ENCODE measurements around the gene CDC42EP4. TPM values are rescaled to one million over a fixed set of nuclear protein-coding genes. Genes with fewer than 3 reads are reported as not detected.

The CDC42EP4 gene
- total RNA-seq, 1 donor from 2014 or later: 33.4 TPM

Other genes with a start within 250 kb of the CDC42EP4 start
- 11.3 and 11.5 TPM in 2 replicates for gene SLC39A11, start 219.3 kb downstream of the CDC42EP4 start, total RNA-seq
- 1.7 TPM in 2 replicates for gene SSTR2, start 147.0 kb downstream of the CDC42EP4 start, total RNA-seq
- 35.8 TPM in 2 replicates for gene COG1, start 118.9 kb downstream of the CDC42EP4 start, total RNA-seq
- not detected in 2 replicates for gene CPSF4L, start 50.1 kb downstream of the CDC42EP4 start, total RNA-seq